Stimulated activated memory B cell treated with anti-CD40 and anti-IgM and Interleukin-4, amounts not matched to agents 10 μg/mL and 1 μg/mL and 100 μg/mL, for 72 hours (primary cell): ENCODE data around the gene LRRC59.
A peak's percentile ranks its signal among the peaks of the same experiment; 100 is the strongest.

ENCODE experiments used
- ATAC-seq: fragments of 150-1000 bp; cut with Tn5 transposase; 2 replicates; pipeline ENCODE4 v1.10.0; 2021
- H3K27ac Mint-ChIP-seq: one replicate; pipeline ENCODE4 v1.8.0; 2022; ENCODE audit warnings: mild to moderate bottlenecking, mixed read lengths
- H3K27me3 Mint-ChIP-seq: one replicate; pipeline ENCODE4 v1.8.0; 2022; ENCODE audit warnings: mixed read lengths
- H3K36me3 Mint-ChIP-seq: one replicate; pipeline ENCODE4 v1.8.0; 2022; ENCODE audit warnings: mixed read lengths
- H3K4me1 Mint-ChIP-seq: one replicate; pipeline ENCODE4 v1.8.0; 2022; ENCODE audit warnings: mixed read lengths
- H3K4me3 Mint-ChIP-seq: one replicate; pipeline ENCODE4 v1.8.0; 2022; ENCODE audit warnings: mild to moderate bottlenecking, moderate library complexity, mixed read lengths
- H3K9me3 Mint-ChIP-seq: one replicate; pipeline ENCODE4 v1.8.0; 2022; ENCODE audit warnings: mixed read lengths

LRRC59 gene

GRCh38 chr17:50380369-50381259 is 16.7 kb downstream of the LRRC59 start:
- no peak overlapping the region for H3K27ac Mint-ChIP-seq
- H3K9me3 Mint-ChIP-seq, result no peaks in the 10 kb centered on the region
- no peak for ATAC-seq
- H3K4me3 Mint-ChIP-seq, result no peak overlapping the region
- H3K27me3 Mint-ChIP-seq, result no peaks in the 10 kb centered on the region
- peaks cover 33% of the 10 kb centered on the region for H3K36me3 Mint-ChIP-seq
- no peaks in the 10 kb centered on the region for H3K4me1 Mint-ChIP-seq

- Mint-ChIP-seq H3K9me3 (no peaks in the 10 kb centered on the region), H3K27me3 (no peaks in the 10 kb centered on the region), H3K36me3 (peaks cover 25% of the 10 kb centered on the region), H3K27ac (no peak overlapping the region), H3K4me1 (no peaks in the 10 kb centered on the region), H3K4me3 (no peak overlapping the region)
- no peak for ATAC-seq
Observed at GRCh38 chr17:50379351-50380132, 17.8 kb downstream of the LRRC59 start.

GRCh38 chr17:50375858-50376538 is 21.3 kb downstream of the LRRC59 start:
- Mint-ChIP-seq H3K27me3 (no peaks in the 10 kb centered on the region), H3K36me3 (peaks cover 11% of the 10 kb centered on the region), H3K9me3 (no peaks in the 10 kb centered on the region), H3K4me1 (peaks cover 18% of the 10 kb centered on the region), H3K27ac (no peak overlapping the region), H3K4me3 (no peak overlapping the region)
- ATAC-seq, result no peak

- H3K4me1 Mint-ChIP-seq, result peaks cover 18% of the 10 kb centered on the region
- peaks cover 8% of the 10 kb centered on the region for H3K36me3 Mint-ChIP-seq
- H3K9me3 Mint-ChIP-seq, result no peaks in the 10 kb centered on the region
- no peaks in the 10 kb centered on the region for H3K27me3 Mint-ChIP-seq
- H3K27ac Mint-ChIP-seq, result peak overlapping the region; percentile 96
- no peak for ATAC-seq
- H3K4me3 Mint-ChIP-seq, result peak overlapping the region; percentile 93
Observed at GRCh38 chr17:50373705-50374104, 23.6 kb downstream of the LRRC59 start.

GRCh38 chr17:50372758-50373556 is 24.4 kb downstream of the LRRC59 start, which contains the start of the genes EME1 and MRPL27:
EME1 (plus strand) TSS chr17:50373229; CDS start chr17:50375209, 1,980 bp downstream.
MRPL27 (minus strand) TSS chr17:50373184; CDS start chr17:50373170, 14 bp downstream.
- H3K36me3 Mint-ChIP-seq, result peaks cover 12% of the 10 kb centered on the region
- H3K4me3 Mint-ChIP-seq, result peak within 1 kb of the TSS; percentile 93
- H3K27ac Mint-ChIP-seq, result peak within 1 kb of the TSS; percentile 96
- H3K9me3 Mint-ChIP-seq, result no peaks in the 10 kb centered on the region
- peaks cover 18% of the 10 kb centered on the region for H3K4me1 Mint-ChIP-seq
- H3K27me3 Mint-ChIP-seq, result no peaks in the 10 kb centered on the region
- ATAC-seq, result peak; percentile 98

GRCh38 chr17:50372222-50372757 is 25.0 kb downstream of the LRRC59 start:
- Mint-ChIP-seq H3K4me3 (peak overlapping the region; percentile 93), H3K9me3 (no peaks in the 10 kb centered on the region), H3K27me3 (no peaks in the 10 kb centered on the region), H3K4me1 (peaks cover 18% of the 10 kb centered on the region), H3K36me3 (peaks cover 19% of the 10 kb centered on the region), H3K27ac (peak overlapping the region; percentile 96)
- no peak for ATAC-seq

- peak overlapping the region; percentile 96 for H3K27ac Mint-ChIP-seq
- no peak for ATAC-seq
- no peaks in the 10 kb centered on the region for H3K27me3 Mint-ChIP-seq
- H3K9me3 Mint-ChIP-seq, result no peaks in the 10 kb centered on the region
- peaks cover 18% of the 10 kb centered on the region for H3K4me1 Mint-ChIP-seq
- peaks cover 19% of the 10 kb centered on the region for H3K36me3 Mint-ChIP-seq
- H3K4me3 Mint-ChIP-seq, result peak overlapping the region; percentile 93
Observed at GRCh38 chr17:50371526-50371925, 25.8 kb downstream of the LRRC59 start.

- Mint-ChIP-seq H3K4me1 (peaks cover 18% of the 10 kb centered on the region), H3K4me3 (no peak overlapping the region), H3K9me3 (no peaks in the 10 kb centered on the region), H3K27me3 (no peaks in the 10 kb centered on the region), H3K36me3 (peaks cover 26% of the 10 kb centered on the region), H3K27ac (no peak overlapping the region)
- no peak for ATAC-seq
Observed at GRCh38 chr17:50370052-50370451, 27.3 kb downstream of the LRRC59 start.

GRCh38 chr17:50367401-50367800 is 29.9 kb downstream of the LRRC59 start:
- H3K4me3 Mint-ChIP-seq, result no peak overlapping the region

GRCh38 chr17:50365649-50366393 is 31.5 kb downstream of the LRRC59 start:
- Mint-ChIP-seq H3K4me1 (peaks cover 10% of the 10 kb centered on the region), H3K27me3 (no peaks in the 10 kb centered on the region), H3K4me3 (no peak overlapping the region), H3K36me3 (peaks cover 24% of the 10 kb centered on the region), H3K27ac (no peak overlapping the region), H3K9me3 (no peaks in the 10 kb centered on the region)
- ATAC-seq, result no peak

More at GRCh38 chr17:50367401-50367800, 29.9 kb downstream of the LRRC59 start:
- ATAC-seq, result no peak
- Mint-ChIP-seq H3K36me3 (peaks cover 32% of the 10 kb centered on the region), H3K27ac (no peak overlapping the region), H3K9me3 (no peaks in the 10 kb centered on the region), H3K4me1 (peaks cover 15% of the 10 kb centered on the region), H3K27me3 (no peaks in the 10 kb centered on the region)

GRCh38 chr17:50365165-50365564 is 32.2 kb downstream of the LRRC59 start:
- no peaks in the 10 kb centered on the region for H3K9me3 Mint-ChIP-seq
- ATAC-seq, result no peak
- no peak overlapping the region for H3K27ac Mint-ChIP-seq
- peaks cover 24% of the 10 kb centered on the region for H3K36me3 Mint-ChIP-seq
- H3K4me1 Mint-ChIP-seq, result peaks cover 10% of the 10 kb centered on the region
- H3K27me3 Mint-ChIP-seq, result no peaks in the 10 kb centered on the region
- H3K4me3 Mint-ChIP-seq, result no peak overlapping the region

GRCh38 chr17:50364715-50365114 is 32.6 kb downstream of the LRRC59 start:
- Mint-ChIP-seq H3K27ac (no peak overlapping the region), H3K9me3 (no peaks in the 10 kb centered on the region), H3K4me3 (no peak overlapping the region), H3K36me3 (peaks cover 24% of the 10 kb centered on the region), H3K27me3 (no peaks in the 10 kb centered on the region), H3K4me1 (peaks cover 10% of the 10 kb centered on the region)
- ATAC-seq, result no peak

- Mint-ChIP-seq H3K4me3 (no peak overlapping the region), H3K4me1 (peaks cover 10% of the 10 kb centered on the region), H3K36me3 (peaks cover 24% of the 10 kb centered on the region), H3K9me3 (no peaks in the 10 kb centered on the region), H3K27ac (no peak overlapping the region), H3K27me3 (no peaks in the 10 kb centered on the region)
- ATAC-seq, result no peak
Observed at GRCh38 chr17:50364061-50364458, 33.3 kb downstream of the LRRC59 start.
